Epithelial cell of esophagus (primary cell): ENCODE data around the gene B3GALT6.
A peak's percentile ranks its signal among the peaks of the same experiment; 100 is the strongest.

Experiments used
- DNase-seq: peaks from one replicate; pipeline ENCODE4 v3.0.0; 2010; ENCODE audit warnings: low read depth
- H3K4me3 ChIP-seq: 2 replicates; pipeline ENCODE4 v1.5.1; 2011; ENCODE audit warnings: mild to moderate bottlenecking, low read length, control low read depth
- TF ChIP-seq, protein P1 (sequence below): IDR thresholded peaks from 2 replicates; pipeline ENCODE4 v1.5.1; 2011; ENCODE audit warnings: low read depth, mild to moderate bottlenecking, low read length, control low read depth, inconsistent platforms; ENCODE audit not compliant: insufficient read depth; ENCODE audit errors: missing control alignments

The B3GALT6 gene

DNA sequence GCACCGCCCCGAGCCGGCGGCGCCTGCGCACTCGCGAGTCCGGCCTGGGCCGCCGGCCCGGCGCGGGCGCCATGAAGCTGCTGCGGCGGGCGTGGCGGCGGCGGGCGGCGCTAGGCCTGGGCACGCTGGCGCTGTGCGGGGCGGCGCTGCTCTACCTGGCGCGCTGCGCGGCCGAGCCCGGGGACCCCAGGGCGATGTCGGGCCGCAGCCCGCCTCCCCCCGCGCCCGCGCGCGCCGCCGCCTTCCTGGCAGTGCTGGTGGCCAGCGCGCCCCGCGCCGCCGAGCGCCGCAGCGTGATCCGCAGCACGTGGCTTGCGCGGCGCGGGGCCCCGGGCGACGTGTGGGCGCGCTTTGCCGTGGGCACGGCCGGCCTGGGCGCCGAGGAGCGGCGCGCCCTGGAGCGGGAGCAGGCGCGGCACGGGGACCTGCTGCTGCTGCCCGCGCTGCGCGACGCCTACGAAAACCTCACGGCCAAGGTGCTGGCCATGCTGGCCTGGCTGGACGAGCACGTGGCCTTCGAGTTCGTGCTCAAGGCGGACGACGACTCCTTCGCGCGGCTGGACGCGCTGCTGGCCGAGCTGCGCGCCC, at the start of gene B3GALT6:
B3GALT6 (plus strand) TSS at position 30 of the 588 bp plus-strand sequence; CDS start at position 72, 42 bp downstream.
- peak within 1 kb of the TSS; percentile 95 for H3K4me3 ChIP-seq
- no peak for DNase-seq
- TF ChIP-seq, protein P1, sequence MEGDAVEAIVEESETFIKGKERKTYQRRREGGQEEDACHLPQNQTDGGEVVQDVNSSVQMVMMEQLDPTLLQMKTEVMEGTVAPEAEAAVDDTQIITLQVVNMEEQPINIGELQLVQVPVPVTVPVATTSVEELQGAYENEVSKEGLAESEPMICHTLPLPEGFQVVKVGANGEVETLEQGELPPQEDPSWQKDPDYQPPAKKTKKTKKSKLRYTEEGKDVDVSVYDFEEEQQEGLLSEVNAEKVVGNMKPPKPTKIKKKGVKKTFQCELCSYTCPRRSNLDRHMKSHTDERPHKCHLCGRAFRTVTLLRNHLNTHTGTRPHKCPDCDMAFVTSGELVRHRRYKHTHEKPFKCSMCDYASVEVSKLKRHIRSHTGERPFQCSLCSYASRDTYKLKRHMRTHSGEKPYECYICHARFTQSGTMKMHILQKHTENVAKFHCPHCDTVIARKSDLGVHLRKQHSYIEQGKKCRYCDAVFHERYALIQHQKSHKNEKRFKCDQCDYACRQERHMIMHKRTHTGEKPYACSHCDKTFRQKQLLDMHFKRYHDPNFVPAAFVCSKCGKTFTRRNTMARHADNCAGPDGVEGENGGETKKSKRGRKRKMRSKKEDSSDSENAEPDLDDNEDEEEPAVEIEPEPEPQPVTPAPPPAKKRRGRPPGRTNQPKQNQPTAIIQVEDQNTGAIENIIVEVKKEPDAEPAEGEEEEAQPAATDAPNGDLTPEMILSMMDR, result no peak

DNA sequence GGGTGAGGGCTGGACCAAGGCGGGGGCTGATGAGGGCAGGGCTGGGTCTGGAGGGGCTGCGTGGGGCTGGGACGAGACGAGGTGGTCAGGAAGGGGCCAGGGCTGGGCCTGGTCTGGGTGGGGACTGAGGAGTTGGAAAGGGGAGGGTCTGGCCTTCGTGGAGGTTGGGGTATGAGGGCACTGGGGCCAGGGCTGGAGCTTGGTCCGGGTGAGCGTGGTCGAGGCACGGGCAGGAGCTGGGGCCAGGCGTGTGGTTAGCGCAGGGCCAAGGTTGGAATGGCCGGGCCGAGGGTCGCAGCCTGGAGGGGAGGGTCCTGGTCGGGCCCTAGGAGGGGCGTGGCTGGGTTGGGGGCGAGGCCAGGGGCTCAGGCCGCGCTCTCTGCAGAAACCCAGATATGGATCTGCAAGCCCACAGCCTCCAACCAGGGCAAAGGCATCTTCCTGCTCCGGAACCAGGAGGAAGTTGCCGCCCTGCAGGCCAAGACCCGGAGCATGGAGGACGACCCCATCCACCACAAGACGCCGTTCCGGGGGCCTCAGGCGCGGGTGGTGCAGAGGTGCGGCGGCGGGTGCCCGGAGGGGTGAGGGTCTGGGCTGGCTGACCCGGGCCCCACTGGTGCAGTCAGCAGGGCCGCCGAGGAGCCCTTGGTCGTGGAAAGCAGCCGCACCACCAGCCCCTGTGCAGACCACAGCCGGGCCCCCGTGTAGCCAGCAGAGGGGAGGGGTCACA, 49.4 kb upstream of the B3GALT6 start:
- DNase-seq, result no peak
- H3K4me3 ChIP-seq, result no peak overlapping the region
- TF ChIP-seq, protein P1, result no peak

DNA sequence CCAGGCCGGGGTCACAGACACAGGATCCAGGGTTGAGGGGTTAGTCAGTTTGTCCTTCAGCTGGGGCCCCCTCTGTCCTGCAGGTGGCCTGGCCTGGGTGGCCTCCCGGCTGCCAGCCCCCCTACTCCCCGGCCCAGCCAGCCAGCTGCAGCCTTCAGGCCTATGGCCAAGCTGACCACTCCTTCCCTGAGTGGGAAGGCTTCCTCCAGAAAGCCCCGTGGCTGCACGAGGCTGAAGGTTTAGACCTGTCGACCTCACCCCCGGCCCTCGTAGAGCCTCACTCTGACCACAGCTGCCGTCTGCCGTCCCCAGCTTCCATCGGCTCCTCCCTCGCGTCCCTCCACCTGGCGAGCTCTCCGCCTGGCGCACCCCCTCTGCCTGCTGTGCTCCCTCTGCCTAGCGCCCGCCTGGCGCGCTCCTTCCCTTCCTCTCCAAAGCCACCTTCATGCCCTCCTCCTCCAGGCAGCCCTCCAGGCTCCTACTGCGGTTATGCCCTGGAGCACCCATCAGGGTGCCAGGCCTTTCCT, 48.8 kb upstream of the B3GALT6 start:
- no peak overlapping the region for H3K4me3 ChIP-seq
- no peak for DNase-seq
- TF ChIP-seq, protein P1, result no peak

DNA sequence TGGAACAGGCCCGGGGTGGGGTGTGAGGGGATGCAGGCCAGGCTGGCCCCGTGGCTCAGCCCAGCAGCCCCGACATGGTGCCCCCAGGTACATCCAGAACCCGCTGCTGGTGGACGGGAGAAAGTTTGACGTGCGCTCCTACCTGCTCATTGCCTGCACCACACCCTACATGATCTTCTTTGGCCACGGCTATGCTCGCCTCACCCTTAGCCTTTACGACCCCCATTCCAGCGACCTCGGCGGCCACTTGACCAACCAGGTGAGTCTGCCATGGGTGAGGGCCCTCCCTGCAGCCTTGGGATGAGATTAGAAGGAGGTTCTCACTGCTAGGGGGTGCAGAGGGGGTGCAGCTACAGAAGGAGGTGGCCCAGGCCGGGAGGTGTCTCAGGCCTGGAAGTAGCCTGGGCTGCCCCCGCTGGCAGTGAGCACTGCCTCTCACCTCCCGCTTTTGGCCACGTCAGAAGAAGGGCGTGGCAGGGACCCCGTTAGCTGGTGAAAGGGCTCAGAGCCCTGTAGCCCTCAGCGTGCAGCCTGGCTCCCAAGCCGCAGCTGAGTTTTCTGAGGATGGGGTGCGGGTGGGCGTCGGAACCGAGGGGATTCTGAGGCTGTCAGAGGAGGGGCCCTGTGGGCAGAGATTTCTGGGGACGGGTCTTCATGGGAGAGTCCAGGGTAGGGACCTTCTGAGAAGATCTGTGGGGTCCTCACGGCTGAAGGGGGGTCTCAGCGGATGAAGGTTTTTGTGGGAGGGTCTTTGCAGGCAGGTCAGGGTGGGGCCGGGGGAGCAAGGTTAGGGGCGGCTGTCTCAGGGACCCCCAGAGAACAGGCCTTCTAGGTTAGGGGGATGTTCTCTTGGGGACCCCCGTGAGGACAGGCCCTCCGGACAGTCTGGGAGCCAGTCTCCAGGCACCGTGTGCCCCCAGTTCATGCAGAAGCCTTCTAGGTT, 47.9 kb upstream of the B3GALT6 start:
- TF ChIP-seq, protein P1, result no peak
- DNase-seq, result no peak
- no peak overlapping the region for H3K4me3 ChIP-seq

DNA sequence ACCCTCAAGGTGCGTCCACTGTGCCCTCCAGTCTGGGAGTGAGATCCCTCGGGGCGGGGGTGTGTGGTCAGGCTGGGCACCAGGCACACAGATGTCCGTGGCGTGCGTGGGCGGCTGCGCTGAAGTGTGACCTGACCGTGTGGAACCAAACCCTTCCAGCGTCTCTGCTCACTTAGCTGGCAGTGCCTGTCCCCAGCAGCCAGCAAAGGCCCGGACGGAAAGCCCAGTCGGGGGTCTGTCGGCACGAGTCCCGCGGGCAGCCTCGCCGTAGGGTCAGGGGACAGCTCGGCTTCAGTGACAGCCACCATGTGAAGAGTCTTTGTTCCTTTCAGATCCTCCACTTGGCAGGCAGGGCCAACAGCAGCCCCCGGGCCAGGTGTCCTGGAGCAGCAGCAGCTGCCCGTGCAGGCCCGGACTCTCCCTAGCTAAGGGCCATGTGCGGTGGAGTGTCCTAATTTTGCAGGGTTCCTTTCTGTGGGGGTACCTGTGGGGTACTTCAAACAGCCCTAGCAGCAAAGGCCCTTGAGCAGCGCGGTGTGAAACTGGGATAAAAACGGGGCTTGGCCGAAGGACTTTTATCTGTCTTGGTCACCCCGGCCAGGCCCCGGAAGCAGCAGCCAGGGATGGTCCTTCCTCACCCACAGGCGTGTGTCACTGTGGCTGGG, 46.8 kb upstream of the B3GALT6 start:
- no peak for DNase-seq
- TF ChIP-seq, protein P1, result no peak
- no peak overlapping the region for H3K4me3 ChIP-seq

DNA sequence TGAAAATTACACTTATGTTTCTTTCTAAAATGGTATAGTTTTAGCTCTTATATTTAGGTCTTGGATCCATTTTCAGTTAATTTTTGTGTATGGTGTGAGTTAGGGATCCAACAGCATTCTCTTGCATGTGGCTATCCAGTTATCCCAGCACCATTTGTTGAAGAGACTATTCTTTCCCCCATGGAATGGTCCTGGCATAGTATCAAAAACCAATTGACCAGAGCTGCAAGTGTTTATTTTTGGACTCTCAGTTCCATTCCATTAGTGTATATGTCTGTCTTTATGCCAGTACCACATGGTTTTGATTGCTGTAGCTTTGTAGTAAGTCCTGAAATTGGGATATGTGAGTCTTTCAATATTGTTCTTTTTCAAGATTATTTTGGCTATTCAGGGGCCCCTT, 44.1 kb upstream of the B3GALT6 start:
- DNase-seq, result no peak
- TF ChIP-seq, protein P1, result no peak

More for the DNA sequence above, 44.1 kb upstream of the B3GALT6 start:
- H3K4me3 ChIP-seq, result no peak overlapping the region
